Activated T-helper 1 cell treated with anti-CD3 and anti-CD28 coated beads, Interleukin-12 subunit alpha, Interleukin-12 subunit beta, Interleukin-2, Interleukin-4 antibody, amounts not matched to agents 30 ng/mL and 10 ng/mL and 1 ng/mL, durations not matched to agents 14 hours and 24 hours and 36 hours (primary cell): ENCODE results near the gene TRIM56. TPM values are rescaled to one million over a fixed set of nuclear protein-coding genes. Genes with fewer than 3 reads are reported as not detected.
A peak's percentile ranks its signal among the peaks of the same experiment; 100 is the strongest.
"Not testable (repeated sequence)": the region's sequence is repeated elsewhere in the genome, so short reads cannot be mapped to it uniquely, and the experiment has no call there.

Source experiments
- DNase-seq: peaks from one replicate; pipeline ENCODE4 v3.0.0; 2021; ENCODE audit warnings: low spot score
- H3K27ac Mint-ChIP-seq: one replicate; pipeline ENCODE4 v1.8.0; 2021; ENCODE audit warnings: mild to moderate bottlenecking, mixed read lengths
- H3K27me3 Mint-ChIP-seq: one replicate; pipeline ENCODE4 v1.8.0; 2022; ENCODE audit warnings: mild to moderate bottlenecking, moderate library complexity, mixed read lengths; ENCODE audit not compliant: insufficient read depth
- H3K36me3 Mint-ChIP-seq: one replicate; pipeline ENCODE4 v1.8.0; 2021; ENCODE audit warnings: low read depth, mixed read lengths
- H3K4me1 Mint-ChIP-seq: one replicate; pipeline ENCODE4 v1.8.0; 2021; ENCODE audit warnings: low read depth, mixed read lengths
- H3K4me3 Mint-ChIP-seq: one replicate; pipeline ENCODE4 v1.8.0; 2021; ENCODE audit warnings: mild to moderate bottlenecking, moderate library complexity, mixed read lengths
- H3K9me3 Mint-ChIP-seq: one replicate; pipeline ENCODE4 v1.8.0; 2021; ENCODE audit warnings: mixed read lengths
- intact Hi-C: fragments of 100-400 bp; cut with micrococcal nuclease; formaldehyde crosslinking; loops from one replicate; pipeline ENCODE4 v1.15.1; 2024
- total RNA-seq: library from RNA; stranded (reverse); gene quantifications from 2 replicates; pipeline ENCODE4 v1.2.3, GENCODE V29; 2022

The TRIM56 gene
- total RNA-seq, 1 donor from 2014 or later: 45.7 TPM

GRCh38 chr7:101096331-101096956 lies 11.2 kb downstream of the TRIM56 start:
- Mint-ChIP-seq H3K36me3 (peaks cover 15% of the 10 kb centered on the region), H3K4me1 (peaks cover 6% of the 10 kb centered on the region), H3K27me3 (peaks cover 14% of the 10 kb centered on the region), H3K4me3 (no peak overlapping the region), H3K27ac (no peak overlapping the region), H3K9me3 (no peaks in the 10 kb centered on the region)
- intact Hi-C loops: no loop called here
- no peak for DNase-seq

- intact Hi-C loops: no loop called here
- no peak overlapping the region for H3K27ac Mint-ChIP-seq
Observed at GRCh38 chr7:101096957-101097347, 11.7 kb downstream of the TRIM56 start.

GRCh38 chr7:101097561-101097960 lies 12.3 kb downstream of the TRIM56 start:
- Mint-ChIP-seq H3K9me3 (no peaks in the 10 kb centered on the region), H3K4me1 (peaks cover 6% of the 10 kb centered on the region), H3K27ac (no peak overlapping the region), H3K27me3 (peaks cover 15% of the 10 kb centered on the region), H3K36me3 (peaks cover 12% of the 10 kb centered on the region), H3K4me3 (no peak overlapping the region)
- intact Hi-C loops: no loop called here
- DNase-seq: no peak

More at GRCh38 chr7:101096957-101097347, 11.7 kb downstream of the TRIM56 start:
- H3K9me3 Mint-ChIP-seq: no peaks in the 10 kb centered on the region
- peaks cover 15% of the 10 kb centered on the region for H3K27me3 Mint-ChIP-seq
- H3K36me3 Mint-ChIP-seq: peaks cover 12% of the 10 kb centered on the region
- H3K4me1 Mint-ChIP-seq: peaks cover 6% of the 10 kb centered on the region
- DNase-seq: no peak
- no peak overlapping the region for H3K4me3 Mint-ChIP-seq

GRCh38 chr7:101099969-101100781 lies 14.9 kb downstream of the TRIM56 start:
- Mint-ChIP-seq H3K36me3 (peaks cover 4% of the 10 kb centered on the region), H3K27me3 (peaks cover 17% of the 10 kb centered on the region), H3K4me1 (peaks cover 6% of the 10 kb centered on the region), H3K4me3 (peak overlapping the region; percentile 39), H3K27ac (no peak overlapping the region), H3K9me3 (no peaks in the 10 kb centered on the region)
- intact Hi-C loops: no loop called here
- DNase-seq: no peak

- H3K27ac Mint-ChIP-seq: no peak overlapping the region
- H3K4me3 Mint-ChIP-seq: no peak overlapping the region
- peaks cover 2% of the 10 kb centered on the region for H3K36me3 Mint-ChIP-seq
- no peak for DNase-seq
- peaks cover 17% of the 10 kb centered on the region for H3K27me3 Mint-ChIP-seq
- intact Hi-C loops: no loop called here
- no peaks in the 10 kb centered on the region for H3K9me3 Mint-ChIP-seq
- peaks cover 6% of the 10 kb centered on the region for H3K4me1 Mint-ChIP-seq
Observed at GRCh38 chr7:101100858-101101847, 15.9 kb downstream of the TRIM56 start.

GRCh38 chr7:101102026-101102425 lies 16.7 kb downstream of the TRIM56 start:
- Mint-ChIP-seq H3K36me3 (peaks cover 2% of the 10 kb centered on the region), H3K4me1 (peaks cover 6% of the 10 kb centered on the region), H3K9me3 (no peaks in the 10 kb centered on the region), H3K27me3 (peaks cover 17% of the 10 kb centered on the region), H3K4me3 (no peak overlapping the region), H3K27ac (no peak overlapping the region)
- intact Hi-C loops: no loop called here
- DNase-seq: no peak

GRCh38 chr7:101103701-101104100 lies 18.4 kb downstream of the TRIM56 start:
- H3K9me3 Mint-ChIP-seq, H3K4me1 Mint-ChIP-seq: not testable (repeated sequence)

GRCh38 chr7:101104193-101104713 lies 19.0 kb downstream of the TRIM56 start:
- intact Hi-C loops: no loop called here
- Mint-ChIP-seq H3K9me3 (no peaks in the 10 kb centered on the region), H3K4me3 (no peak overlapping the region), H3K27ac (no peak overlapping the region), H3K4me1 (peaks cover 6% of the 10 kb centered on the region), H3K27me3 (peaks cover 19% of the 10 kb centered on the region), H3K36me3 (peaks cover 1% of the 10 kb centered on the region)
- DNase-seq: no peak

More at GRCh38 chr7:101103701-101104100, 18.4 kb downstream of the TRIM56 start:
- H3K27ac Mint-ChIP-seq, intact Hi-C loops, DNase-seq, H3K36me3 Mint-ChIP-seq, H3K4me3 Mint-ChIP-seq: not testable (repeated sequence)
- H3K27me3 Mint-ChIP-seq: peaks cover 19% of the 10 kb centered on the region

GRCh38 chr7:101104799-101105198 lies 19.5 kb downstream of the TRIM56 start:
- H3K27me3 Mint-ChIP-seq: peaks cover 19% of the 10 kb centered on the region
- DNase-seq: no peak
- H3K27ac Mint-ChIP-seq: no peak overlapping the region
- intact Hi-C loops: no loop called here
- no peaks in the 10 kb centered on the region for H3K9me3 Mint-ChIP-seq
- H3K4me3 Mint-ChIP-seq: no peak overlapping the region
- peaks cover 1% of the 10 kb centered on the region for H3K36me3 Mint-ChIP-seq
- H3K4me1 Mint-ChIP-seq: peaks cover 4% of the 10 kb centered on the region

GRCh38 chr7:101105248-101105647 lies 20.0 kb downstream of the TRIM56 start:
- H3K27ac Mint-ChIP-seq, H3K9me3 Mint-ChIP-seq, DNase-seq, H3K4me3 Mint-ChIP-seq, H3K36me3 Mint-ChIP-seq, intact Hi-C loops, H3K4me1 Mint-ChIP-seq: not testable (repeated sequence)
- peaks cover 17% of the 10 kb centered on the region for H3K27me3 Mint-ChIP-seq

GRCh38 chr7:101106386-101106785 lies 21.1 kb downstream of the TRIM56 start:
- H3K36me3 Mint-ChIP-seq: no peaks in the 10 kb centered on the region
- no peaks in the 10 kb centered on the region for H3K9me3 Mint-ChIP-seq
- no peak overlapping the region for H3K27ac Mint-ChIP-seq
- DNase-seq: no peak
- no peak overlapping the region for H3K4me3 Mint-ChIP-seq
- intact Hi-C loops: no loop called here
- no peaks in the 10 kb centered on the region for H3K4me1 Mint-ChIP-seq
- peaks cover 6% of the 10 kb centered on the region for H3K27me3 Mint-ChIP-seq

GRCh38 chr7:101108330-101108857 lies 23.1 kb downstream of the TRIM56 start:
- intact Hi-C loops: no loop called here
- Mint-ChIP-seq H3K9me3 (no peaks in the 10 kb centered on the region), H3K4me1 (no peaks in the 10 kb centered on the region), H3K36me3 (no peaks in the 10 kb centered on the region), H3K4me3 (no peak overlapping the region), H3K27me3 (peaks cover 4% of the 10 kb centered on the region), H3K27ac (no peak overlapping the region)
- no peak for DNase-seq
